Esophagus muscularis mucosa (tissue), 4 donors: ENCODE results near the gene ZNF672. TPM values are rescaled to one million over a fixed set of nuclear protein-coding genes. Genes with fewer than 3 reads are reported as not detected.

Source experiments
- DNase-seq: peaks from one replicate; pipeline ENCODE4 v3.0.0-alpha.2; 2017; ENCODE audit errors: extremely low spot score
- H3K27ac ChIP-seq, 4 donors: fragments of 200-600 bp; sonication (generic); replicated peaks in 1 of 4; 1 replicate in 3 of 4; 2 replicates in 1 of 4; pipeline ENCODE4 v1.5.1; 2016 to 2019; ENCODE audit warnings: mild to moderate bottlenecking in 1 of 4
- H3K27me3 ChIP-seq, 4 donors: fragments of 200-600 bp; sonication (generic); one replicate each; pipeline versions ENCODE4 v1.5.1 to v1.6.0; 2016 to 2019
- H3K36me3 ChIP-seq, 4 donors: fragments of 200-600 bp; sonication (generic); one replicate each; pipeline ENCODE4 v1.5.1; 2016 to 2019
- H3K4me1 ChIP-seq, 4 donors: fragments of 200-600 bp; sonication (generic); one replicate each; pipeline ENCODE4 v1.5.1; 2016 to 2019
- H3K4me3 ChIP-seq, 4 donors: fragments of 200-600 bp; sonication (generic); 1 replicate in 2 of 4; 2 replicates in 2 of 4; pipeline ENCODE4 v1.5.1; 2016 to 2019; ENCODE audit warnings: mild to moderate bottlenecking in 4 of 4, moderate library complexity in 1 of 4
- H3K9me3 ChIP-seq, 4 donors: fragments of 200-600 bp; sonication (generic); 1 replicate in 3 of 4; 2 replicates in 1 of 4; pipeline ENCODE4 v1.5.1; 2016 to 2019
- CTCF ChIP-seq, 3 experiments: fragments of 200-600 bp in 2 of 3; fragments of 450-650 bp in 1 of 3; sonication (generic) in 2 of 3; IDR thresholded peaks; one replicate each; pipeline ENCODE4 v1.5.1; 2017 to 2019; ENCODE audit warnings: antibody characterized with exemption in 3 of 3, mild to moderate bottlenecking in 2 of 3, moderate library complexity in 1 of 3
- EP300 ChIP-seq: sonication (generic); formaldehyde crosslinking; IDR thresholded peaks from one replicate; pipeline ENCODE4 v1.6.1; 2017; ENCODE audit warnings: antibody characterized with exemption
- POLR2A ChIP-seq: fragments of 450-650 bp; IDR thresholded peaks from one replicate; pipeline ENCODE4 v1.6.1; 2017; ENCODE audit warnings: antibody characterized with exemption, moderate library complexity, mild to moderate bottlenecking, low read depth
- POLR2AphosphoS5 ChIP-seq, 2 donors: sonication (generic); formaldehyde crosslinking; IDR thresholded peaks; one replicate each; pipeline ENCODE4 v1.6.1; 2017; ENCODE audit warnings: antibody characterized with exemption in 2 of 2
- WGBS: methylation state at CpG from one replicate; pipeline ENCODE4 v1.1.5; 2018; 5-methylcytosine and 5-hydroxymethylcytosine counted together
- intact Hi-C: fragments of 100-400 bp; cut with DNase I; formaldehyde crosslinking; loops from one replicate; pipeline ENCODE4 v1.15.1; 2023
- total RNA-seq, 4 donors: library from RNA; depleted of rRNA; stranded (reverse); fragments of >200 nt; gene quantifications; one replicate each; pipeline versions ENCODE4 v1.1.0 to v1.2.1, GENCODE V29; 2016

Gene ZNF672
- total RNA-seq, 4 donors from 2014 or later, result 30.3 to 46.4 (median 39.3) TPM

- Histone ChIP-seq H3K4me1 (peaks cover 59 to 79% (median 75%) of the 10 kb centered on the region in 4 donors), H3K27ac (no peak overlapping the region), H3K9me3 (no peaks in the 10 kb centered on the region), H3K27me3 (no peaks in the 10 kb centered on the region), H3K36me3 (peaks cover 0 to 44% (median 25%) of the 10 kb centered on the region in 4 donors), H3K4me3 (peak overlapping the region in 1 of 4 donors; percentile 13)
- no peak for DNase-seq
- intact Hi-C loops, result no loop called here
- TF ChIP-seq POLR2AphosphoS5 (IDR thresholded peaks at IDR 0.05), result no peak
- no peak for TF ChIP-seq CTCF (IDR thresholded peaks at IDR 0.05)
- TF ChIP-seq EP300, result no peak
- TF ChIP-seq POLR2A, result no peak
- 77% methylated on average over 15 of the region's 15 CpGs for WGBS
These were observed 15.6 kb upstream of the ZNF672 start for GRCh38 chr1:248822148-248823032.

- peak overlapping the region in 3 of 4 donors; percentile 68 to 83 (median 80) for H3K4me3 ChIP-seq
- intact Hi-C loops, result no loop called here
- peaks cover 0 to 41% (median 17%) of the 10 kb centered on the region in 4 donors for H3K36me3 ChIP-seq
- peaks cover 56 to 74% (median 73%) of the 10 kb centered on the region in 4 donors for H3K4me1 ChIP-seq
- H3K9me3 ChIP-seq, result no peaks in the 10 kb centered on the region
- no peaks in the 10 kb centered on the region for H3K27me3 ChIP-seq
- no peak for DNase-seq
- H3K27ac ChIP-seq, result no peak overlapping the region
- WGBS, result 70% methylated on average over 2 of the region's 2 CpGs
- no peak for TF ChIP-seq POLR2A
- TF ChIP-seq POLR2AphosphoS5 (IDR thresholded peaks at IDR 0.05), result no peak
- no peak for TF ChIP-seq CTCF (IDR thresholded peaks at IDR 0.05)
- TF ChIP-seq EP300, result no peak
These were observed 14.5 kb upstream of the ZNF672 start for GRCh38 chr1:248823517-248824001.

- 100% methylated on average over 1 of the region's 1 CpG for whole genome bisulfite sequencing
- no peak for TF ChIP-seq POLR2AphosphoS5 (IDR thresholded peaks at IDR 0.05)
- no peak for TF ChIP-seq POLR2A
- TF ChIP-seq EP300, result no peak
- no peak for TF ChIP-seq CTCF (IDR thresholded peaks at IDR 0.05)
- Histone ChIP-seq H3K36me3 (peaks cover 0 to 41% (median 15%) of the 10 kb centered on the region in 4 donors), H3K27ac (peak overlapping the region in 2 of 4 donors; percentile 90 to 94), H3K27me3 (no peaks in the 10 kb centered on the region), H3K4me1 (peaks cover 52 to 66% (median 65%) of the 10 kb centered on the region in 4 donors), H3K9me3 (no peaks in the 10 kb centered on the region), H3K4me3 (peak overlapping the region; percentile 68 to 88 (median 82))
- intact Hi-C loops, result no loop called here
- no peak for DNase-seq
These were observed 13.7 kb upstream of the ZNF672 start for GRCh38 chr1:248824301-248824700.

GRCh38 chr1:248824701-248825100, 13.3 kb upstream of the ZNF672 start:
- peak overlapping the region; percentile 68 to 88 (median 82) for H3K4me3 ChIP-seq
- no peak for DNase-seq
- no peaks in the 10 kb centered on the region for H3K27me3 ChIP-seq
- WGBS, result 80% methylated on average over 2 of the region's 3 CpGs
- intact Hi-C loops, result no loop called here
- peak overlapping the region; percentile 90 to 94 (median 92) for H3K27ac ChIP-seq
- TF ChIP-seq CTCF (IDR thresholded peaks at IDR 0.05) (no peak), EP300 (no peak), POLR2AphosphoS5 (IDR thresholded peaks at IDR 0.05) (no peak), POLR2A (no peak)
- peaks cover 52 to 65% (median 64%) of the 10 kb centered on the region in 4 donors for H3K4me1 ChIP-seq
- no peaks in the 10 kb centered on the region for H3K9me3 ChIP-seq
- peaks cover 0 to 40% (median 15%) of the 10 kb centered on the region in 4 donors for H3K36me3 ChIP-seq
